GM12878 (cell line): ENCODE results near the gene PLK4. TPM values are rescaled to one million over a fixed set of nuclear protein-coding genes. Genes with fewer than 3 reads are reported as not detected.

Experiments used
- ATAC-seq: fragments of 200-7000 bp; cut with Tn5 transposase; 3 replicates; pipeline ENCODE4 v1.9.1; 2020; ENCODE audit warnings: mild to moderate bottlenecking, moderate library complexity
- BruUV-seq: library from RNA; stranded (reverse); fragments of 400-500 nt; replicated peaks from 2 replicates; lab custom pipeline; 2021; lab: Mats Ljungman, UMichigan
- CTCF ChIA-PET: fragments of 300-600 bp; sonication (Branson Sonifier 250); formaldehyde crosslinking; extraction: SDS; loops from one replicate; lab custom pipeline; 2021; ENCODE audit warnings: inconsistent platforms; lab: Yijun Ruan, JAX
- POLR2A ChIA-PET: fragments of 350-600 bp; formaldehyde crosslinking; extraction: SDS; loops from one replicate; lab custom pipeline; 2021; ENCODE audit warnings: inconsistent platforms; lab: Charles Lee
- RAD21 ChIA-PET: fragments of 300-600 bp; sonication (Branson Sonifier 250); formaldehyde crosslinking; loops from one replicate; lab custom pipeline; 2023; ENCODE audit warnings: antibody characterized with exemption; ENCODE audit not compliant: unreplicated experiment; lab: Charles Lee
- SMC1A ChIA-PET: fragments of 300-600 bp; sonication (Branson Sonifier 250); formaldehyde crosslinking; loops from one replicate; lab custom pipeline; 2023; ENCODE audit not compliant: unreplicated experiment, uncharacterized antibody; lab: Charles Lee
- DNase-seq: peaks from one replicate; pipeline ENCODE4 v3.0.0-alpha.2; 2011; ENCODE audit warnings: low read depth, low spot score
- FAIRE-seq: peaks from 3 replicates; lab custom pipeline; 2011; peaks lifted over from hg19 to GRCh38; lab: Jason Lieb, UNC
- H2AFZ ChIP-seq: 2 replicates; pipeline ENCODE4 v1.6.0; 2011; ENCODE audit warnings: low read depth, low read length, control low read depth; ENCODE audit not compliant: control insufficient read depth
- H3K27ac ChIP-seq: 2 replicates; pipeline ENCODE4 v1.5.1; 2011; ENCODE audit warnings: control low read depth; ENCODE audit not compliant: control insufficient read depth, insufficient read depth
- H3K27me3 ChIP-seq, 2 experiments: replicated peaks in 1 of 2; 2 replicates each; pipeline versions ENCODE4 v1.6.0 to v1.6.1; 2011; ENCODE audit warnings: low read length in 1 of 2; ENCODE audit not compliant: control insufficient read depth in 2 of 2, insufficient read depth in 2 of 2
- H3K36me3 ChIP-seq, 2 experiments: 2 replicates each; pipeline ENCODE4 v1.5.1; 2011; ENCODE audit warnings: low read length in 1 of 2; ENCODE audit not compliant: control insufficient read depth in 2 of 2, insufficient read depth in 2 of 2
- H3K4me1 ChIP-seq: 2 replicates; pipeline ENCODE4 v1.6.1; 2011; ENCODE audit warnings: mild to moderate bottlenecking, low read length, moderate library complexity, mixed read lengths; ENCODE audit not compliant: control insufficient read depth, insufficient read depth
- H3K4me2 ChIP-seq: 2 replicates; pipeline ENCODE4 v1.6.0; 2011; ENCODE audit warnings: control low read depth; ENCODE audit not compliant: control insufficient read depth, insufficient read depth
- H3K4me3 ChIP-seq: fragments of 200-600 bp; sonication (generic); 2 replicates; pipeline ENCODE4 v1.5.1; 2016
- H3K79me2 ChIP-seq: 2 replicates; pipeline ENCODE4 v1.6.0; 2011; ENCODE audit warnings: low read length; ENCODE audit not compliant: control insufficient read depth, insufficient read depth
- H3K9ac ChIP-seq: 2 replicates; pipeline ENCODE4 v1.8.0; 2011; ENCODE audit warnings: low read length, control low read depth, mixed read lengths; ENCODE audit not compliant: control insufficient read depth, insufficient read depth
- H3K9me3 ChIP-seq: replicated peaks from 3 replicates; pipeline ENCODE4 v1.5.1; 2011; ENCODE audit warnings: mild to moderate bottlenecking, low read length; ENCODE audit not compliant: control insufficient read depth, insufficient read depth
- H4K20me1 ChIP-seq: 2 replicates; pipeline ENCODE4 v1.6.0; 2011; ENCODE audit not compliant: control insufficient read depth, insufficient read depth
- ATF7 ChIP-seq: fragments of 450-650 bp; IDR thresholded peaks from 2 replicates; pipeline ENCODE4 v1.6.1; 2016; ENCODE audit warnings: low read depth, mild to moderate bottlenecking
- CEBPZ ChIP-seq: fragments of 150-350 bp; IDR thresholded peaks from 2 replicates; pipeline ENCODE4 v1.6.1; 2016; ENCODE audit warnings: low read depth, low read length
- CHD2 ChIP-seq: IDR thresholded peaks from 2 replicates; pipeline ENCODE4 v1.6.1; 2011; ENCODE audit warnings: low read depth, low read length, improper control_type of control experiment, borderline replicate concordance
- CHD4 ChIP-seq: fragments of 200-600 bp; sonication (generic); IDR thresholded peaks from 2 replicates; pipeline ENCODE4 v1.6.1; 2016; ENCODE audit warnings: mild to moderate bottlenecking
- GATAD2B ChIP-seq: fragments of 450-650 bp; conservative IDR thresholded peaks from 2 replicates; pipeline ENCODE4 v1.6.1; 2017; ENCODE audit warnings: low read depth, mild to moderate bottlenecking, moderate library complexity
- LARP7 ChIP-seq: fragments of 450-650 bp; IDR thresholded peaks from 2 replicates; pipeline ENCODE4 v1.6.1; 2017; ENCODE audit warnings: mild to moderate bottlenecking
- MEF2B ChIP-seq: fragments of 450-650 bp; IDR thresholded peaks from 2 replicates; pipeline ENCODE4 v1.6.1; 2018; ENCODE audit warnings: mild to moderate bottlenecking, moderate library complexity; ENCODE audit not compliant: partially characterized antibody, poor library complexity, severe bottlenecking
- NFIC ChIP-seq: IDR thresholded peaks from 2 replicates; pipeline ENCODE4 v1.6.1; 2012; ENCODE audit warnings: low read depth, mild to moderate bottlenecking, inconsistent platforms, low read length, moderate library complexity
- POU2F2 ChIP-seq: IDR thresholded peaks from 3 replicates; pipeline ENCODE4 v1.6.1; 2011; ENCODE audit warnings: low read depth, mild to moderate bottlenecking, low read length, borderline replicate concordance
- RAD21 ChIP-seq: IDR thresholded peaks from 2 replicates; pipeline ENCODE4 v1.6.1; 2011; ENCODE audit warnings: mild to moderate bottlenecking, low read depth, low read length, moderate library complexity; ENCODE audit not compliant: insufficient read depth
- RBBP5 ChIP-seq: fragments of 200-600 bp; sonication (generic); conservative IDR thresholded peaks from 2 replicates; pipeline ENCODE4 v1.6.1; 2016
- RFX5 ChIP-seq: IDR thresholded peaks from 2 replicates; pipeline ENCODE4 v1.6.1; 2011; ENCODE audit warnings: low read depth, low read length, improper control_type of control experiment
- SMARCA5 ChIP-seq: fragments of 450-650 bp; IDR thresholded peaks from 2 replicates; pipeline ENCODE4 v1.6.1; 2017; ENCODE audit warnings: mild to moderate bottlenecking
- SUPT20H ChIP-seq: IDR thresholded peaks from 2 replicates; pipeline ENCODE4 v1.6.1; 2011; ENCODE audit warnings: low read depth, mild to moderate bottlenecking, low read length, moderate library complexity, borderline replicate concordance; ENCODE audit not compliant: control insufficient read depth
- TCF12 ChIP-seq: IDR thresholded peaks from 2 replicates; pipeline ENCODE4 v1.6.1; 2011; ENCODE audit warnings: low read depth, mild to moderate bottlenecking, low read length
- YY1 ChIP-seq: IDR thresholded peaks from 2 replicates; pipeline ENCODE4 v1.6.1; 2011; ENCODE audit warnings: low read depth, mild to moderate bottlenecking, low read length
- WGBS: methylation state at CpG from one replicate; pipeline ENCODE4 v1.1.6; 2016; ENCODE audit warnings: low lambda C conversion rate; ENCODE audit not compliant: insufficient replicate concordance, insufficient coverage; ENCODE audit errors: missing lambda C conversion rate; 5-methylcytosine and 5-hydroxymethylcytosine counted together
- in situ Hi-C: fragments of 300-500 bp; cut with MboI; formaldehyde crosslinking; loops from 9 replicates; pipeline ENCODE4 v1.14.3; 2018; ENCODE audit warnings: mixed read lengths
- intact Hi-C: fragments of 100-400 bp; cut with micrococcal nuclease; formaldehyde crosslinking; loops from one replicate; pipeline ENCODE4 v1.14.2; 2022; ENCODE audit not compliant: unreplicated experiment
- polyA plus RNA-seq, 11 experiments: library from polyadenylated mRNA; depleted of rRNA in 4 of 11; unstranded in 6 of 11; stranded (reverse) in 5 of 11; fragments of >200 nt; fragmentation: Nextera tagmentation in 4 of 11; fragmentation: Illumina TruSeq in 1 of 11; extraction: Ambion mirVana in 4 of 11; extraction: Trizol in 1 of 11; gene quantifications; 1 replicate in 1 of 11; 2 replicates in 10 of 11; pipeline versions ENCODE4 v1.2.1 to v1.2.3, GENCODE V29; 2011 to 2016; ENCODE audit warnings: inconsistent platforms in 2 of 11, missing spikeins in 2 of 11, low read depth in 1 of 11
- total RNA-seq, 4 experiments: library from RNA; depleted of rRNA in 3 of 4; stranded (reverse); fragments of >200 nt in 3 of 4; fragmentation: Illumina TruSeq in 1 of 4; extraction: Trizol in 1 of 4; gene quantifications; 2 replicates each; pipeline versions ENCODE4 v1.2.1 to v1.2.3, GENCODE V29; 2013 to 2021
- TF ChIP-seq, protein P1 (sequence below): fragments of 450-650 bp; IDR thresholded peaks from 2 replicates; pipeline ENCODE4 v1.6.1; 2018; ENCODE audit warnings: mild to moderate bottlenecking, low read depth, moderate library complexity; ENCODE audit not compliant: partially characterized antibody

Gene PLK4
- total and polyA plus RNA-seq, 10 of the 15 experiments (the other 5 are each of a cell fraction or from before 2014, with no cell fraction given), result 16.6 to 55.3 (median 45.8) TPM

DNA sequence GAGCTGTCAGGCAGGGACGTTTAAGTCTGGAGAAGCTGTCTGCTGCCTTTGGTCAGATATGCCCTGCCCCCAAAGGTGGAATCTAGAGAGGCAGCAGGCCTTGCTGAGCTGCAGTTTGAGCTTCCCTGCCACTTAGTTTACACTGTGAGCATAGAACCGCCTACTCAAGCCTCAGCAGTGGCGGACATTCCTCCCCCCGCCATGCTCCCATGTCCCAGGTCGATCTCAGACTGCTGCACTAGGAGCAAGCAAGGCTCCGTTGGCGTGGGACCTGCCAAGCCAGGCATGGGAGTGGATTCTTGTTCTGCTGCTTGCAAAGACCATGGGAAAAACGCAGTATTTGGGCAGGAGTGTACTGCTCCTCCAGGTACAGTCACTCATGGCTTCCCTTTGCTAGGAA, 24.3 kb downstream of the PLK4 start (continued):
- TF ChIP-seq CEBPZ (no peak), RBBP5 (no peak)

GRCh38 chr4:127916512-127916911, 35.8 kb downstream of the PLK4 start:
- SMC1A ChIA-PET, result interaction anchor here (1.2 to 1.4 kb wide), 4 partner anchors 9 to 32 kb away, joined by 3 to 5 read pairs (median 4); no protein-coding TSS in a partner anchor
- TF ChIP-seq RFX5, result no peak
- TF ChIP-seq YY1, result no peak
- TF ChIP-seq RAD21, result no peak
- TF ChIP-seq LARP7, result no peak
- no peak for TF ChIP-seq ATF7
- TF ChIP-seq NFIC, result no peak
- no peak for TF ChIP-seq SMARCA5
- no peak for TF ChIP-seq MEF2B
- no peak for TF ChIP-seq TCF12
- no peak for TF ChIP-seq SUPT20H
- TF ChIP-seq, protein P1, sequence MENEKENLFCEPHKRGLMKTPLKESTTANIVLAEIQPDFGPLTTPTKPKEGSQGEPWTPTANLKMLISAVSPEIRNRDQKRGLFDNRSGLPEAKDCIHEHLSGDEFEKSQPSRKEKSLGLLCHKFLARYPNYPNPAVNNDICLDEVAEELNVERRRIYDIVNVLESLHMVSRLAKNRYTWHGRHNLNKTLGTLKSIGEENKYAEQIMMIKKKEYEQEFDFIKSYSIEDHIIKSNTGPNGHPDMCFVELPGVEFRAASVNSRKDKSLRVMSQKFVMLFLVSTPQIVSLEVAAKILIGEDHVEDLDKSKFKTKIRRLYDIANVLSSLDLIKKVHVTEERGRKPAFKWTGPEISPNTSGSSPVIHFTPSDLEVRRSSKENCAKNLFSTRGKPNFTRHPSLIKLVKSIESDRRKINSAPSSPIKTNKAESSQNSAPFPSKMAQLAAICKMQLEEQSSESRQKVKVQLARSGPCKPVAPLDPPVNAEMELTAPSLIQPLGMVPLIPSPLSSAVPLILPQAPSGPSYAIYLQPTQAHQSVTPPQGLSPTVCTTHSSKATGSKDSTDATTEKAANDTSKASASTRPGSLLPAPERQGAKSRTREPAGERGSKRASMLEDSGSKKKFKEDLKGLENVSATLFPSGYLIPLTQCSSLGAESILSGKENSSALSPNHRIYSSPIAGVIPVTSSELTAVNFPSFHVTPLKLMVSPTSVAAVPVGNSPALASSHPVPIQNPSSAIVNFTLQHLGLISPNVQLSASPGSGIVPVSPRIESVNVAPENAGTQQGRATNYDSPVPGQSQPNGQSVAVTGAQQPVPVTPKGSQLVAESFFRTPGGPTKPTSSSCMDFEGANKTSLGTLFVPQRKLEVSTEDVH, result no peak
- TF ChIP-seq GATAD2B, result no peak
- no peak for TF ChIP-seq CHD2
- no peak for TF ChIP-seq POU2F2
- TF ChIP-seq CHD4, result no peak

More at GRCh38 chr4:127916512-127916911, 35.8 kb downstream of the PLK4 start:
- H3K4me3 ChIP-seq, result no peak overlapping the region
- DNase-seq, result no peak
- no peak overlapping the region for H3K27ac ChIP-seq
- in situ Hi-C loops, result no loop called here
- H3K79me2 ChIP-seq, result no peaks in the 10 kb centered on the region
- WGBS, result 86% methylated on average over 3 of the region's 3 CpGs
- ChIA-PET RAD21 (no interaction called here), CTCF (interaction anchor here (0.5 to 2.1 kb wide), 3 partner anchors 25 to 310 kb away, joined by 3 to 6 read pairs (median 3); partner anchors contain the start of genes ABHD18 and MFSD8), POLR2A (interaction anchor here (1.7 kb wide), 1 partner anchor 29 kb away, joined by 4 read pairs; no protein-coding TSS in a partner anchor)
- H2AFZ ChIP-seq, result no peak overlapping the region
- no peaks in the 10 kb centered on the region for H3K9me3 ChIP-seq
- FAIRE-seq, result no peak
- ATAC-seq, result no peak
- H3K4me2 ChIP-seq, result no peak overlapping the region
- no peak overlapping the region for H3K9ac ChIP-seq
- H4K20me1 ChIP-seq, result no peaks in the 10 kb centered on the region
- no TSS peak for BruUV-seq
- H3K4me1 ChIP-seq, result no peaks in the 10 kb centered on the region
- intact Hi-C loops, result no loop called here
- H3K27me3 ChIP-seq, result no peaks in the 10 kb centered on the region
- peaks cover 0 to 8% of the 10 kb centered on the region in 2 experiments; a peak in 2 of 4 replicates for H3K36me3 ChIP-seq
